NCI-H69 (cell line): ENCODE measurements around the gene PYGO2.

Experiments
- DNase-seq: peaks from one replicate; lab custom pipeline; 2025; lab: John Stamatoyannopoulos, UW

The PYGO2 gene, protein sequence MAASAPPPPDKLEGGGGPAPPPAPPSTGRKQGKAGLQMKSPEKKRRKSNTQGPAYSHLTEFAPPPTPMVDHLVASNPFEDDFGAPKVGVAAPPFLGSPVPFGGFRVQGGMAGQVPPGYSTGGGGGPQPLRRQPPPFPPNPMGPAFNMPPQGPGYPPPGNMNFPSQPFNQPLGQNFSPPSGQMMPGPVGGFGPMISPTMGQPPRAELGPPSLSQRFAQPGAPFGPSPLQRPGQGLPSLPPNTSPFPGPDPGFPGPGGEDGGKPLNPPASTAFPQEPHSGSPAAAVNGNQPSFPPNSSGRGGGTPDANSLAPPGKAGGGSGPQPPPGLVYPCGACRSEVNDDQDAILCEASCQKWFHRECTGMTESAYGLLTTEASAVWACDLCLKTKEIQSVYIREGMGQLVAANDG

GRCh38 chr1:154961207-154962155, at the start of gene PYGO2:
PYGO2 (minus strand) TSS chr1:154961782; CDS start chr1:154961576, 206 bp downstream.
- DNase-seq, result peak; percentile 89

GRCh38 chr1:155011004-155011416, 49.4 kb upstream of the PYGO2 start:
- DNase-seq, result no peak

GRCh38 chr1:155010211-155010918, 48.8 kb upstream of the PYGO2 start:
- DNase-seq, result peak; percentile 27

DNA sequence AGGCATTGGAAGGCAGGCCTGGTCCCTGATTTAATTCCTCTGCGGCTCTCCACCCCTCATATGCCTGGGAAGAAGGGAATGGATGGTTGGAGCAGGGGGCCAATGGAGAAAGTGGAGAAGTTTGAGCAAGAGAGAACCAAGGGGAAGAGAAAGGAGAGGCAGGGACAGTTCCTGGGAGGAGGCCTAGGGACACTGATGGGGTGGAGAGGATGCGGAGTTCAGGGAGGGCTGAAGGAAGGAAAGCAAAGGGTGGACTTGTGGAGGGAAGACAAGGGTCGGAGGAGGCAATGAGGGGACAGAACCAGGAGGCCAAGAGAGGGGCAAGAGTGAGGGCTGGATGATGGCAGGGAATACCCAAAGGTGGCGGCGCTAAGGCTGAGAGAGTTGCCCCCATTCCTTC, 48.2 kb upstream of the PYGO2 start:
- no peak for DNase-seq

GRCh38 chr1:155009221-155009711, 47.7 kb upstream of the PYGO2 start:
- no peak for DNase-seq

DNA sequence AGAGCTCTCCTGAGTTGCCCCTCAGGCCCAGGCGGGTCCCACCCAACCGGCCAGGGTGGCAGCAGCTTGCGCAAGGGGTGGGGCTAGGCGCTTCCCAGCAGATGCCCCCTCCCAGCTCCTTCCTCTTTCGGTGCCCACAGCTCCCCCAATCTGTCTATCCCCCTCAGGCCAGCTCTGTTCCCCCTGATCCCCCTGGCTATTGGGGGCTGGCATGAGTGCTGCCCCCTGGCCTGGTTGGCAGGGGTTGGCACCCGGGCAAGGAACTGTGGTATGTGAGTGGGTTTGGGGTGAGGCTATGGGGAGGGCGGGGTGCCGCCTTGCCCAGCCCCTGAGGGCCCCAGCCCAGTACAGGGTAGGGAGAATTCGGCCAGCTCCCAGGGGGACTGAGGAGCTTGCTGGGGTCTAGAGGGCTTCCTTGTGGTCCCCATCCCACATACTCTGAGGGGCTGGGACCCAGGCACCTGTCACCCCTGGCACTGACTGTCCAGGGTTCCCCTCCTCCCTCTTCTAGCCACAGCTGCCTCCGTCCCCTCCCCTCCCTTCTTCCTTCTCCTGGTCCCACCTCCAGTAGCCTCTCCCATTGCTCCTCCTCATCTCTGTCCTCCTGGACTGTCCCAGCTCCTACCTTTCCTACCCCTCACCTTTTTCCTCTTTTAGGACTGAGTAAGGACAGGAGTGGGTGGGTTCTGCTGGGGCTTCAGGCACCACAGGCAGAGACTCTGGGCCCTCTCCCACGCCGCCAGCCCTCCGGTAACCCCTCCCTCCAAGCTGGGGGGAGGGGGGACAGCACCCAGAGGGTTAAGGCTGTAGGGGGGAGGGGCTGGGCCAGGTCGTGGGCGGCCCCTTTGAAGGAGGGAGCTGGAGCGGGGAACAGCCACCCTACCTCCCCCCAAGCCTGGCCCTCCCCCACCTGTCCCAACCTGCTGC, 46.7 kb upstream of the PYGO2 start:
- no peak for DNase-seq

DNA sequence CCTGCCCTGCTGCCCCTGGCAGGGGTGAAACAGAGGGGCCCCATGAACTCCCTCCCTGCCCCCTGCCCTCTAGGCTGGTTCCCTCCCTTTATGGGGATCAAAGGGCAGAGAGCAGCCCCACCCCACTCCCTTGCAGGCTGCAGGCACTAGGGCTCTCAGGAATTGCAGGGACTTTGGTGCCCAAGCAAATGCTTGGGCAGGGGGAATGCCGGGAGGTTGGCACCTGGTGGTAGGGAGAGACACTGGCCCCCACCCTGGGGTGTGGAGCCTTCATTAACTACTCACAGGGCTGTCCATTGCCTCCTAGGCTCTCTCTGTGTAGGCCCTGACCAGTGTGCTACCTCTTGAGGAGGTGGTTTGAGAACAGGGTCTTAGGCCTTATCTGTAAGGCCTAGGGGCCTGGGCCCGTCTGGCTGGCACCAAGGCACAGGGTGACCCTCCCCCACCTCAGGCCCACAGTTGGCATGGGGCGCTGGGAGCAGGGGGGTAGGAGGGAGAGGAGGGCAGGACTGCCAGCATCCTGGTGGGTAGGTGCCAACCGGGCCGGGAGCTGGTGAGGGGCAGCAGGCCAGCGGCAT, 45.8 kb upstream of the PYGO2 start:
- no peak for DNase-seq

GRCh38 chr1:155006601-155007101, 45.1 kb upstream of the PYGO2 start:
- peak; percentile 23 for DNase-seq

- no peak for DNase-seq
Measured at GRCh38 chr1:155005076-155006011, 43.8 kb upstream of the PYGO2 start.

GRCh38 chr1:155004352-155005075, 42.9 kb upstream of the PYGO2 start:
- DNase-seq, result peak; percentile 69

- DNase-seq, result peak; percentile 84
Measured at GRCh38 chr1:155003766-155004351, 42.3 kb upstream of the PYGO2 start.

DNA sequence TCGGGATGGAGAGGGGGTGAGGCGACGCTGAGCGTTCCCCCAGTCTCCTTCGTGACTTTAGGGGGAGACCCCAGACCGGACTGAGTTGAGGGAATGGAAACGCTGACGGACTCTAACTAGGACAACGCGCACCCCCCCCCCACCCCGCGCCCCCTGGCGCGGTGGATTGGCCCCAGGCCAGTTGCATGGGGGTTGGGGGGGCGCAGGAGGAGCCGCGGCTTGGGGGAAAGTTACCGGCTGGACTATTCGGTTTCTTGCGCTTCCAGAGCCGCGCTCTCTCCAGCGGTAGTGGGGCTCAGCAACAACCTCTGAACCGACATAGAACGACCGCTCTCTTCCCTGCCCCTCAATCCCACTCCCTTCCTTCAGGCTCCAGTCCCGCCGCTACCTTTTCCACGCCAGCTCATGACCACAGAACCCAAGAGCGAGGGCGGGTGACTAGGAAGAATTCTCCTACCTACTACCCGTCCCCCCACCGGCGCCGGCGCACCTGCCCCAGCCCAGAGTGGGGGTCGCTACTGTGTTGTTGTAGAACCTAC, 41.7 kb upstream of the PYGO2 start:
- peak; percentile 82 for DNase-seq

DNA sequence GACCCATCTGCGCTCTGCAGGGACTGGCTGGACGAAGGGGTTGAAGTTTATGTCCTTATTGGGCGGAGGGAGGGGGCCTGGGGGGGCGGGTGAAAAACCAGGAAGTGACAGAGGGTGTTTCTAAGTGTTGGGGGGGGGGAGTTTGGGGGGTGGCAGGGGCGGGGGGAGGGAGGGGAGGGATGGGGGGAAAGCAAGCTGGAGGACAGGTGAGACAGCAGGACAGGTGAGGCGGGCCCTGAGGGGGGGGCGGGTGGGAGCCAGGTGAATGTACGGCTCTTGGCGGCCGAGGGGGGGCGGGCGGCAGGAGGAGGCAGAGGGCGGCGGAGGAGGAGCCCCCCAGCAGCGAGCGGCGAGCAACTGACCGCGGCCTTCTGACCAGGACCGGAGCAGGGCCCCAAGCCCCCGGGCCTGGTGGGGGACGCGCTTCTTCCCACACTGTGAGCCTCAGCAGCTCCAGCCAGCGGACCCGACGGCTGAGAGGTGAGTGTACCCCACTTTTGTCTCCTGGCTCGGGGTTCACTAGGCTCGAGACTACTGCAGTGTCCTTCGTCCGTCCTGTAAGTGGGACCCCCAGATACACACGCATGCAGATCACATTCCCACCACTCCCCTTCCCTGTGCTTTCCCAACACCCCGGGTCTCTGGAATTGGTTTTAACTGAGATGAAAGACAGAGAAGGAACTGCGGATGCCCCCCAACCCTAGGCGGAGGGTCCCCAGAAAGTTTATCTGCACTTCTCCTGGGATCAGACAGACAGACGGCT, 41.1 kb upstream of the PYGO2 start, which contains the start of gene ZBTB7B:
Gene ZBTB7B, plus strand, starts transcription at position 339 of the 763 bp plus-strand sequence. CDS start 11,859 bp downstream, outside the sequence.
- DNase-seq, result peak; percentile 68

DNA sequence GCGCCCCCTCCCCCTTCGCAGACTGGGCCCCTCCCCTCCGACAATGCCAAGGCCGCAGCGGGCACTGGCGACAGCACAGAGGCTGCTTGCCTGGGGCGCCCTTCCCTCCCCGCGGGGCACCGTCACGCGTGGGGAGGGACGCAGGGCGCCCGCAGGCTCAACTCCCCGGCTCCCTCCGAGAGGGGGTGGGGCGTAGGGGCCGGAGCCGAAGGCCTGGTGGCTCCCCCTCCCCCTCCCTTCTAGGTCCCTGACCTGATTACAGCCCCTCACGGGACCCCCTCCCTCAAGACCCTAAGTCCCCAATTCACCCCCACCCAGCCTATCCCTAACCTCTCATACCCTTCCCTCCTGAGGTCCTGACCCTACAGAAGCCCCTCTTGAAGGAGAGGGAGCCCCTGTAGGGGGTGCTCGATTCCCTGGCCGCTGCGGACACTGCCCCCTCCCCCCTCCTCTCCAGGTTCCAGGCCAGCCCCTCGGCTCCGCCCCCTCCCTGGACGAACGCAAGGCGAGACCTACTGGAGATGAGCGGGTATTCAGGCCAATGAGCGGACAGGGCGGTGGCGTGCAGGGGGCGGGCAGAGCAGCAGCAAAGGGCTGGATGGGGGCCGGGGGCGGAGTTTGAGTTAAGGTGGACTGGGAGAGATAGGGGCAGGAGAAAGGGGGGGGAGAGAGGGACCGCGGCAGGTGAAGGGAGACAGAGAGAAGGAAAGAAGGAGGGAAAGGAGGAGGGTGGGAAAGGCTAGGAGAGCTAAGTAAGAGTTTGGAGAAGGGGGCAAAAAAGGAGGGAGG, 40.3 kb upstream of the PYGO2 start:
- peak; percentile 100 for DNase-seq

DNA sequence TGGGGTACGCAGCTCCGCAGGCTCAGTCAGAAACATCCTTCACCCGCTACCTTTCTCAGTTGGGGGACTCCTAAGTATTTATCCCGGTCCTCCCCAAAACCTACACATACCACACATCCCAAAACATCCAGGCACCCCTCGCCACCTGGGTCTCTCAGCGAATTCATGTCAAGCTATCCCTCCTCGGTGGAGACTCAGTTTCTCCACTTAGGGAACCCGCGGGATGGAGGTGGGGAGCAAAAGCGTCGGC, 39.8 kb upstream of the PYGO2 start:
- DNase-seq, result no peak

- DNase-seq, result peak; percentile 97
Measured at GRCh38 chr1:155000726-155001424, 39.3 kb upstream of the PYGO2 start.
